ENCODE measurements around the gene GRAP2.

GRCh38 chr22:39932166-39932565 lies 31.3 kb downstream of the GRAP2 start:
- no peak for TF ChIP-seq EZH2phosphoT487 (IDR thresholded peaks at IDR 0.05; ENCODE audit: borderline replicate concordance)
- no peak for TF ChIP-seq CTCF (conservative IDR thresholded peaks at IDR 0.05; ENCODE audit: low read length)

All from Loucy (cell line).